NCI-H2171 (cell line): ENCODE data around the gene PHF20.
A peak's percentile ranks its signal among the peaks of the same experiment; 100 is the strongest.
"Not testable (repeated sequence)": the region's sequence is repeated elsewhere in the genome, so short reads cannot be mapped to it uniquely, and the experiment has no call there.

Source experiments
- DNase-seq: peaks from one replicate; lab custom pipeline; 2025; lab: John Stamatoyannopoulos, UW

The PHF20 gene

GRCh38 chr20:35739294-35740163, 32.3 kb upstream of the PHF20 start:
- DNase-seq, result no peak

- peak; percentile 100 for DNase-seq
These were observed 29.7 kb upstream of the PHF20 start, which contains the start of gene RBM39 for GRCh38 chr20:35741892-35742740. TSS of gene RBM39 (minus strand) at chr20:35742260. CDS start at chr20:35740874, 1,386 bp downstream.

GRCh38 chr20:35742741-35743523, 28.9 kb upstream of the PHF20 start:
- peak; percentile 26 for DNase-seq

- no peak for DNase-seq
These were observed 27.9 kb upstream of the PHF20 start for GRCh38 chr20:35743693-35744491.

- not testable (repeated sequence) for DNase-seq
These were observed 27.3 kb upstream of the PHF20 start for GRCh38 chr20:35744492-35744841.

GRCh38 chr20:35750611-35751010, 21.2 kb upstream of the PHF20 start:
- DNase-seq, result no peak

- DNase-seq, result no peak
These were observed 15.4 kb upstream of the PHF20 start for GRCh38 chr20:35756404-35756803.

GRCh38 chr20:35757098-35757705, 14.6 kb upstream of the PHF20 start:
- no peak for DNase-seq

GRCh38 chr20:35761548-35761947, 10.3 kb upstream of the PHF20 start:
- DNase-seq, result not testable (repeated sequence)

- no peak for DNase-seq
These were observed 9.4 kb upstream of the PHF20 start for GRCh38 chr20:35762461-35762860.

- peak; percentile 10 for DNase-seq
These were observed 6.9 kb upstream of the PHF20 start for GRCh38 chr20:35764936-35765335.

- no peak for DNase-seq
These were observed 5.0 kb upstream of the PHF20 start for GRCh38 chr20:35766843-35767242.

GRCh38 chr20:35767683-35768481, 3.9 kb upstream of the PHF20 start:
- DNase-seq, result no peak

GRCh38 chr20:35768731-35769664, 2.8 kb upstream of the PHF20 start:
- peak; percentile 26 for DNase-seq

GRCh38 chr20:35771367-35771688, 487 bp upstream of the PHF20 start:
- no peak for DNase-seq

GRCh38 chr20:35772563-35773058, 796 bp downstream of the PHF20 start:
- DNase-seq, result no peak

- no peak for DNase-seq
These were observed 1.4 kb downstream of the PHF20 start for GRCh38 chr20:35773154-35773751.

GRCh38 chr20:35774391-35774790, 2.6 kb downstream of the PHF20 start:
- DNase-seq, result no peak
